Colon (tissue), 2 donors: ENCODE results near the gene DOCK11.
A peak's percentile ranks its signal among the peaks of the same experiment; 100 is the strongest.
"Not testable (repeated sequence)": the region's sequence is repeated elsewhere in the genome, so short reads cannot be mapped to it uniquely, and the experiment has no call there.

ENCODE experiments used
- FAIRE-seq: peaks from 2 replicates; lab custom pipeline; 2012; peaks lifted over from hg19 to GRCh38; lab: Jason Lieb, UNC
- donor health status: control.
- donor health status: control.

DOCK11 gene

DNA sequence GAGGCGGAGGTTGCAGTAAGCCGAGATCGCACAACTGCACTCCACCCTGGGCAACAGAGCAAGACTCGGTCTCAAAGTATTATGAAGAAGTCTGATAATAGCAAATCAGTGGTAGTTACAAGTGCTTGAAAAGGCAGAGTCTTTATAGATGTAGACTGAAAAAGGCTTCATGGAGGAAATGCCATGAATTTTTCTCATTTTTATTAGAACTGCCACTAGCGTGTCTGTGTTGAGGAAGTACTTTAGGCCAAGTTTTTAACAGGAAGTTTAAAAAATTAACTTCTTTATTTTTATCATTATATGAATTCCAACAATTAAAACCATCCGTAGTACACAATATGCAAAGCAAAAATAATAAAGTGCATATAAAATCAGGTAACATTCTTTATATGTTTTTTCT, 199.0 kb downstream of the DOCK11 start:
- peak; percentile 74 for FAIRE-seq

DNA sequence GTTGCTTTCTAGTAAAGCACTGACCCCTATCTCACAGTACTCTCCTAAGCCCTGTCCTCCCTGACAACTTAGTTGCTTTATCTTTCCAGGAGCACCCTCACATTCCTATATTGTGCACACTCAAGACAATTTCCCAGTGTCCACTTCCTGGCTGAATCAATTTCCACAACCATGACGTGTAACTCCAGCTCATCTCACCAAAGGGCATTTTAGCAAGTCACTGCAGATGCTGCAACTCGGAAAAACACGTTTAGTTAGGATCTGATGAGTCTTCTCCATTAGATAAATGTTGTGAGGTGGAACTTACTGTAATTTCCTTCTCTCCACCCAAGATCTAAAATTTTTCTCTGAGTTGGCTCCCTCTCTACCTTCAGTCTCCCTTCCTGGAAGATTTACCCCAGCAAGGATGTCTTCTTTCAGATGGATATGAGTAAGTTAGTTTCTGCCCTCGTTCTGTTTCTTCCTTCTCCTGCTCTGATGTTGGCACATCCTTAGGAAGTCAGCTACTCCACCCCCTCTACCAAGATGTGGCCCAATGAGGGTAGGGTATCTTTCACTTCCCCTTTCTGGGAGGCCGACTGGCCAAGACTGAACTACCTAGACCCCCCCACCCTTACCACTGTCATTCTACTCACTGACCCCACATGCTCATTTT, 203.0 kb downstream of the DOCK11 start:
- no peak for FAIRE-seq

DNA sequence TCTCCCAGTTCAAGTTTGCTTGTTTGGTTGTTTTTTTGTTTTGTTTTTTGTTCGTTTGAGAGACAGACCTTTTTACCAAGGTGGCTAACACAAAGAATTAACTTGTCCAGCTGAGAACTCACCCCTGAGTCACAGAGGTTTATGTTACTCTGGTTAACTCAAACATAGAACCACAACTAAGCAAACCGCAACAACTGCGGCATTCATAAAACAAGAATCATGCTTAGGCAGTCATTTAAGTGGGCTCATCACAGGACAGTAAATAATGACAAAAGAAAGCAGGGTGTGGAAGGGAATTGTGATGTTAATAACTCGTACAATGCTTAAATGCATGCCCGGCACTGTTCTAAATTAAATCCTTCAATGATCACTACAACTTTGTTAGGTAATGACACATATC, 207.1 kb downstream of the DOCK11 start:
- FAIRE-seq = peak; percentile 58

DNA sequence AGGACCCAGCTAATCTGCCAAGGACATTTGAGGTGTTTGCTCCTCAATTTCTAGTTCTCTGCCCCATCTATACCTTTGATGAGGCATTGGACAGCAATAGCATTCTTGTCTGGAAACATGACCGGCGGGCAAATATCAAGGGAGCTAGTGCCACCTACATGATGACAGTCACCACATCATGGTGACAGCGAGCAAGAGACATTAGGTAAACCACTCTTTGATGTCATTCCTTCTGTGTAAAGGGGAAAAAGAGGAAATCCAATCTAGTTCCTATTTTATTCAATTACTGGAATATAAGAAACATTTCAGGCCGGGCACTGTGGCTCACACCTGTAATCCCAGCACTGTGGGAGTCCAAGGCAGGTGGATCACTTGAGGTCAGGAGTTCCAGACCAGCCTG, 211.1 kb downstream of the DOCK11 start:
- no peak for FAIRE-seq

DNA sequence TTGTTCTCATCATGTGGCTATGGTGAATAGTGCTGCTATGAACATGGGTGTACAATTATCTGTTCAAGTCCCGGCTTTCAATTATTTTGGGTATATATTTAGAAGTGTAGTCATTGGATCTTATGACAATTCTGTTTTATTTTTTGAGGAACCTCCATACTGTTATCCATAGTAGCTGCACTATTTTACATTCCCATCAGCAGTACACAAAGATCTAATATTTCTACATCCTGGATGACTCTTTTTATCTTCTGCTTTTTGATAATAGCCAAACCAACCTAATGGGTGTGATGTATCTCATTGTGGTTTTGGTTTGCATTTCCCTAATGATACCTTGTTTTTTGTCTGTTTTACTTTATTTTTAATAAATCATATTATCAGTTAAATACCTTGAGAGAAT, 218.9 kb downstream of the DOCK11 start:
- no peak for FAIRE-seq

DNA sequence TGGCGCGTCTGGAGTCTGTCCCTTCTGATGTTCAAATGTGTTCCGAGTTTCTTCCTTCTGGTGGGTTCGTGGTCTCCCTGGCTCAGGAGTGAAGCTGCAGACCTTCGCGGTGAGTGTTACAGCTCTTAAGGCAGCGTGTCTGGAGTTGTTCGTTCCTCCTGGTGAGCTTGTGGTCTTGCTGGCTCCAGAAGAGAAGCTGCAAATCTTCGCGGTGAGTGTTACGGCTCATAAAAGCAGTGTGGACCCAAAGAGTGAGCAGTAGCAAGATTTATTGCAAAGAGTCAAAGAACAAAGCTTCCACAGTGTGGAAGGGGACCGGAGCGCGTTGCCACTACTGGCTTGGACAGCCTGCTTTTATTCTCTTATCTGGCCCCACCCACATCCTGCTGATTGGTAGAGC, 220.3 kb downstream of the DOCK11 start:
- not testable (repeated sequence) for FAIRE-seq

DNA sequence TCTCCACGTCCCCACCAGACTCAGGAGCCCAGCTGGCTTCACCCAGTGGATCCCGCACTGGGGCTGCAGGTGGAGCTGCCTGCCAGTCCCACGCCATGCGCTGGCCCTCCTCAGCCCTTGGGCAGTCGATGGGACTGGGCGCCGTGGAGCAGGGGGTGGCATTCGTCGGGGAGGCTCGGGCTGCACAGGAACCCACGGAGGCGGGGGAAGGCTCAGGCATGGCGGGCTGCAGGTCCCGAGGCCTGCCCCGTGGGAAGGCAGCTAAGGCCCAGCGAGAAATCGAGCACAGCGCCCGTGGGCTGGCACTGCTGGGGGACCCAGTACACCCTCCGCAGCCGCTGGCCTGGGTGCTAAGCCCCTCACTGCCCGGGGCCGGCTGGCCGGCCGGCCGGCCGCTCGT, 221.2 kb downstream of the DOCK11 start:
- not testable (repeated sequence) for FAIRE-seq

DNA sequence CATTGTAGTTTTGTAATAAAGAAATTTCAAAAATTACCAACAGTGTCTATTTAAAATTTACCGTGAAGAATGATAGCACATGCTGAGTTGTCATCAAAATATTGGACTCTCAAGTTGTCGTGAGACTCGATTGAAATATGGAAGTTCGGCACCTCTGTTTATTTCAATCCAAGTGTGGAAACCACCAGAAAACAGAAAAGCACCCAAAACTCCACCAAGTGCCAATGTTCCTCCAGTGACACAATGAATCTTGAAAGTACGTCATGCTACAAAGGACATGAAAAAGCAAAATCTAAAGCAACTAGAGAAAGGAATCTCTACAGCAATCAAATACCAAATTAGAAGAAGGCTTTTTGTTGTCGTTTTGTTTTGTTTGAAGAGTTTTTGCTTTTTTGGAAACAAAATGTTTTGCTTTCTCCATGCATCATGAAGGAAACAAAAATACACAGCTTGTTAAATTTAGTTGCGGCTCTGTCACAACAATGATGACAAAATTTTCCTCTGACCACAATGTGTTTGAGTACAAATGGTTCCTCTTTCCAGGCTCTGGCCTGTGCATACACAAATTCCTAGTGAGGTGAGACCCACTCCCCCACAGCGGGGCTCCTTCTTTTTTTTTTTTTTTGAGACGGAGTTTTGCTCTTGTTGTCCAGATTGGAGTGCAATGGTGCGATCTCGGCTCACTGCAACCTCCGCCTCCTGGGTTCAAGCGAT, 222.2 kb downstream of the DOCK11 start:
- no peak for FAIRE-seq

DNA sequence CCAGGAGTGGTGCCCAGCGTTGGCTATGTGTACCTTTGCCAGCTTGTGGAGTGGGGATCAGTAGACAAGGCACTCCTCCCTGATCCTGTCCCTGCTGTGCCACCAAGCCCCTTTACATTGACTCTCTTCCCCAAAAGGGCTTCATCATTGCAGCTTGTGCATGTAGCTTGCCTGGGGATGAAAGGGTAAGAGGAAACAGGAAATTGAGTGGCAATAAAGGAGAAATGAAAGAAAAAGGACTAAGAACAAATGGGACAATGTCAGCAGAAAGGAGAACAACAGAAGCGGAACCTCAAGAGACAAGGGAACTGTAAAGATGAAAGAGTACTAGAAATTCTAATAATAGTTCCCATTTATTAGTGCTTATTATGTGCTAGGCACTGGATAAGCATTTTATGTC, 223.1 kb downstream of the DOCK11 start:
- FAIRE-seq = no peak

DNA sequence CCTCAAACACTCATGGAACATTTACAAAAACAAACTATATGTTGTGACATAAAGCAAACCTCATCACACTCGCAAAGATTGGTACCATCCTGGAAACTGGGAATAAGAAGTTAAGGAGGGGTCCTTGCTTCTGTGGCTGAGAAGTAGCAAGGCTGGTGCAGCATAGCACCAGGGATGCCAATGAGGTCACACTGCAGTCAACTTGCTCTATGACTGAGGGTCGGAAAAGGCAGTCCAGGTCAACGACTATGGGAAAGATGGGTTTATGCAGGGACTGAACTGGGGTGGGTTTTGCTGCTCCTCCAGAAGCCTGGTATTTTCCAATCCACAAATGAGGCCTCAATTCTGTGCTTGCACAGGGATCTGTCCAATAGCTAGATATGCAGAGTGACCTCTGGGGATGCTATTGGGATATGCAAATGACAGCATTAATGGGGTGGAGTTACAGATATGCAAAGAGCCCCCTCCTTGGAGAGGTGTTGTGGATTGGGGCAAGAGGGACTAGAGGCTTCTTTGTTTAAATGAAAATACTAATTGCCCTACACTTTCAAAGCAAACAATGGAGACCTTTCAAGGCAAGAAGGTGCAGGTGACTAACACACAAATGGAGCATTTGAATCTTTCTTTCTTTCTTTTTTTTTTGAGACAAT, 224.6 kb downstream of the DOCK11 start:
- FAIRE-seq = no peak

DNA sequence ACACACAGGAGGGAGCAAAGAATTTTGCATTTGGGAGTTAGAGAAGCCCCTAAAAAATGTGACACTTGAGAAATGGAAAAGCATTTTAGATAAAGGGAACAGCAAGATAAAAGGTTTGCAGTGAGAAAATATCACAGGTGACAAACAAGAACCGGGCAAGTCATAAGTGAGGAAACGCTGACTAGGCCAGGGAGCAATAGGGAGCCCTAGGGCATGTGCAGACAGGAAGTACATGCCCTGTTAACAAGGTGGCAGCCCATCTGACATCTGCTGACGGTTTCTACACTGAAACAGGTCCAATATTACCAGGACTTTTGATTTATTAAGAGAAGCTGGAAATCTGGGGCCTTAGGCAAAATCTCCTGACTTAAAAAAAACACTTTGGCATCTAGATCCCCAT, 227.8 kb downstream of the DOCK11 start:
- FAIRE-seq = no peak

DNA sequence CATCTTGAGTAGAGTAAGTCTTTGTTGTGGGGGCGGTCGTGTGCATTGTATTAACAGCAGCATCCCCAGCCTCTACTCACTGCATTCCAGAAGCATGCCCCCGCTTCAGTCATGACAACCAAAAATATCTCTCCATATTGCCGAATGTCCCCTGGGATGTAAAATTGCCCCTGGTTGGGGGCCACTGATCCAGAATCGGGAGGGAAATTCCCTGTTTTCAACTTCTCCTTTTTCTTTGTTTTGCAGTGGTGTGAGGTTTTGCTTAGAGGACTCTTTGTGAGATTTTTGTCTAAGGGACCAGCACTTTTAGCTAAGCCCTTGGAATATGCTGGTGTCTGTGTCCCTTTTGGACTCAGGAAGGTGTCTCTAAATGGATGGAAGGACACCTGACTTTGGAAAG, 228.8 kb downstream of the DOCK11 start:
- FAIRE-seq = no peak

DNA sequence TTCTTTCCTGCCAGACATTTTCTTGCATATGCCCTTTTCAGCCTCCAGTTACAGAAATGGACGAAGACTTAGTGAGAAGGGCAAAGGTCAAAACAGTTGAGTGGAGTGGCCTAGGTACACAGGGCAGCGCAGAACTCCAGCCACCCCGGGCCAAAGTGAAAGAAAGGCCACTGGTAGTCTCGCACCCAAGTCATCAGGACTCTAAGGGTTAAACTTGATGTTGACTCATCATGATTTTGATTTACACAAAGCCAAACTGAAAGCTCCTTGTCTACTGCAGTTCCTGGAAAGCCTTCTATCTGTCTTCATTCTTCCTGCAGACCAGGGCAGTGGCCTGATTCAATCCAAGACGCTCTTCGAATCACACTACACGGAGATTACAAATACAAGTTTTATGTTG, 229.2 kb downstream of the DOCK11 start:
- FAIRE-seq = peak; percentile 45

DNA sequence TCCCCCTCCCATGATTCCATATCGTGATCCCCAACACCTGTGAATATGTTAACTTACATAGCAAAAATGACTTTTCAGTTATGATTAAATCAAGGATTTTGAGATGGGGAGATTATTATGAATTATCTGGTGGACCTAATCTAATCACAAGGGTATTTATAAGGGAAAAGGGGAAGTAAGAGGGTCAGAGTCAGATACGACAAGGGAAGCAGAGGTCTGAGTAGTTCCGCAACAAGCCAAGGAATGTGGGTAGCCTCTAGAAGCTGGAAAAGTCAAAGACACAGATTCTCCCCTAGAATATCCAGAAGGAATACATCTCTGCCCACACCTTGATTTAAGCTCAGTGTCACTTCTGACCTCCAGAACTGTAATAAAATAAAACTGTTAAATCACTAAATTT, 230.8 kb downstream of the DOCK11 start:
- no peak for FAIRE-seq

DNA sequence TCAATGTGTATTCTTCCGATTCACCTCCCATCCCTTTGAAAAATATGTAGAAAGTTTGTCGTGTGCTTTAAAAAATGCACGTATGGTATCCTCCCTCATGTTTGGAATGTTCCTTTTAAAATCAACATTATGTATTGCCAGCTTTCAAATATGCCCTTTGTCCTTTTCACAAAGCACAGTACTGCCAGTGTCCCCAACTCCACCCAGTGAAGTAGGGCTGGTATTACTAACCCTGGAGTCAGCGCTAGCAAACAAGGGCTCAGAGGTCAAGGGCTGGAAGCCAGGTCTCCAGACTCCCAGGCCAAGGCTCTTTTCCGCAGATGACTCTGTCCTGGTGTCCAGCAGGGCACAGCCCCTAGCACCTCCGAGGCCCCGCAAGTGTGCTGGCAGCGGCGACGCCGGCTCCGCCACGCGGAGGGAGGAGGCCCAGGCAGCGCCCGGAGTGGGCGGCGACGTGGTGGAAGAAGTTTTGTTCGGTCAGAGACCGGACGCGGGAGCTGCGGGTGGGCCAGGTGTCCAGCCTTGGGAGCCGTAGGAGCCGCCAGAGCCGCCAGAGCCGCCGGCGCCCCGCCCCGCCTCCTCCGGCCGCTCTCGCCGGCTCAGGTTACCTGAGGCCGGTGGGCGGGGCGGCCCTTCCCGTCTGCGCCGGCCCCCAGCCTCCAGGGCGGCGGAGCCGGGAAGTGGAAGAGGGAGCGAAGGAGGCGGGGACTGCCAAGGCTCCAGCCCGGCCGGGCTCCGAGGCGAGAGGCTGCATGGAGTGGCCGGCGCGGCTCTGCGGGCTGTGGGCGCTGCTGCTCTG, 231.5 kb downstream of the DOCK11 start, which contains the start of gene IL13RA1:
Gene IL13RA1 (plus strand): TSS at position 720 of the 799 bp plus-strand sequence. CDS start 33 bp downstream, at position 753.
- FAIRE-seq = peak; percentile 68

DNA sequence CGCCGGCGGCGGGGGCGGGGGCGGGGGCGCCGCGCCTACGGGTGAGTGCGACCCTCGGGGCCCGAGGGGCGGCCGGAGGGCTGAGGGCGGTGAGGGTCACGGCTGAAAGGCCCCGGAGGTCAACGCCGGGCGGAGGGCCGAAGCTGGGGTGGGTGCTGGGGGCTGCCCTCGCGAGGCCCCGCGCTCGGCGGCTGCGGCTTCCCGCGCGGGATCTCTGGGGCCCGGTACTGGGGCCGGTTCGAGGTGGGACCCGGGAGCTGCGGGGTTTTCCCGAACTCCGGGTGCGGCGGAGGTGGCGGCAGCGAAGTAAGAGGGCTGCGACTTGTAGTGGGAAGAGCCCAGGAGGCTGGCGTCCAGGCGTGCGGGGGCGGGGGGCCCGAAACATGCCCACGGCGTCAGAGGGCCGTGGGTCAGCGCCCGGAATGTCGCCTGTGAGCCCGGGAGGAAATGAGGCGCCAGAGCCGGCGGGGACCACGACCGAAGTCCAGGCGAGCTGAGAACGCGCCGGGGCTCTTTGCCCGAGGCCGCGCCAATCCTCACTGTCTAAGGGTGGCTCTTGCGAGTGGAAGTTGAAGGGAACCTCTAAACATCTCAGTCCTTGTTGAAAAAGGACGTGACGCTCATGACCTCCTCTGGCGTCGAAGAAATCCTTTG, 232.2 kb downstream of the DOCK11 start:
- no peak for FAIRE-seq

DNA sequence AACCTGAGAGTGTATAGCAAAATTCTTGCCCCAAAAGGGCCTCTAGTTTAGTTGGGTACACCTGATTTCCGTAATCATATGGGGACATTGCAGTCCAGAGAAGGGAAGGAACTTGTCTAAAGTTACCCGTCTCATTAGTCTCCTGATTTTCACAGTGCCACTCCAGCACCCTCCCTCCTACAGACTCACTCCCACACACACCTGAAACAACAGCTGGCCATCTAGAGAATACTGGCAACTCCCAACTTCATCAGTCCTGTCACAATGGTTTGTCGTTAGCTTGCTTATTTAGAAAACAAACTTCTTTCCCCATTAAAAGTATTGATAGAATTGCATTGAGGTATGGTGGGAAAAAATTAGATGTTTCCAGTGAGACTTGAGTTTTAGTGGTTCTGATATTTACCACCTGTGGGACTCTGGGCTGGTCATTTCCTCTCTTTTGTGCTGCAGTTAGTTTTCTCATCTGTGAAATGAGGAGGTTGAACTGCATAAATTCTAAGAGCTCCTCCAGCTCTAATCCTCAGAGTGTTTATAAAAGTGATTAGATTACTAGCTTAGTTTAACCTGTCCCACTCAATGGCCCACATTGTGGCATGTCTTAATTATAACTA, 233.5 kb downstream of the DOCK11 start:
- no peak for FAIRE-seq

DNA sequence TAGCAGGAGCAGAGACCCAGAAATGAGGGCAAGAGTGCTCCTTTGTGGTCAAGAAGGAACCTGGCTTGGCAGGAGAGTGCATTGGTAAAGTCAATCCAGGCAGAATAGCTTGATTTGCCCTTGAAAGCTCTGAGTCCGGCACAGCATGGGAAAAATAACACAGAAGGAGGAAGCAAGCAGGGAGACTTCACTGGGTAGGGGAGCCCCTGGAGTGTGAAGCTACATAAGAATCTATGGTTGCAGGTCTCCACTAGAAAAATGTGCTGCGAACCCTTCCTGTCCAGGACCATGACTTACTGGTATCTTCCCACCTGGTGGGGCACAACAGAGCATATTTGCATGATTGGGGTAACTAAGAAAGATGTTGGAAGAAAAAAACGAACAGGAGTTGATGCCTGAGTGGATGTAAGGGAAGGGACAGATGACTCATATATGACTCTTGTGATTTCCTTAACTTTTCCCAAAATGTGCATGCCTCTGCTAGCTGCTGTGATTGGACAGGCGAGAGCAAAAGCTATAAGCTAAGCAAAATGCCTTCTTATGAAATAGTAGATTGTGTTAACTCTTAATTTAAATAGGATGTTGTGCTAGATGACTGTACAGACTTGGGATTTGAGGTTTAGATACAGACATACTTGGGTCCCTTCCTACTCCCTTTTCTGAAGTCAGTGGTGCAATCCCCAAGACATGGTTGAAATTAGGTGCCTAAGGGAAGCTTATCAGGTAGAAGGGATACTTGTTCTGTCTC, 235.1 kb downstream of the DOCK11 start:
- FAIRE-seq = no peak

DNA sequence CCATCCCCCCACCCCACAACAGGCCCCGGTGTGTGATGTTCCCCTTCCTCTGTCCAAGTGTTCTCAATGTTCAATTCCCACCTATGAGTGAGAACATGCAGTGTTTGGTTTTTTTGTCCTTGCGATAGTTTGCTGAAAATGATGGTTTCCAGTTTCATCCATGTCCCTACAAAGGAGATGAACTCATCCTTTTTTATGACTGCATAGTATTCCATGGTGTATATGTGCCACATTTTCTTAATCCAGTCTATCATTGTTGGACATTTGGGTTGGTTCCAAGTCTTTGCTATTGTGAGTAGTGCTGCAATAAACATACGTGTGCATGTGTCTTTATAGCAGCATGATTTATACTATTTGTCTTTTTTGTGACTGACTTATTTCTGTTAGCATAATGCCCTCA, 236.9 kb downstream of the DOCK11 start:
- not testable (repeated sequence) for FAIRE-seq

DNA sequence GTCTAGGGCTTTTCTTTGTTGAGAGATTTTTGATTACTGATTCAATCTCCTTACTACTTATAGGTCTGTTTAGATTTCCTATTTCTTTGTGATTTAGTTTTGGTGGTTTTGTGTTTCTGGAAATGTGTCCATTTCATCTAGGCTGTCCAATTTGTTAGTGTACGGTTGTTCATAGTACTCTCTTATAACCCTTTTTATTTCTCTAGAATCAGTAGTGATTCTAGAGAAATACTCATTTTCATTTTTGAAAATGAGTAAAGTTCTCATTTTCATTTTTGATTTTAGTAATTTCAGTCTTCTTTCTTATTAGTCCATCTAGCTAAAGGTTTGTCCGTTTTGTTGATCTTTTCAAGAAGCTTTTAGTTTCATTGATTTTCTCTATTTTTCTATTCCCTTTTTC, 239.3 kb downstream of the DOCK11 start:
- FAIRE-seq = peak; percentile 68
